LHCN-M2 (cell line): ENCODE results near the gene RBM28. TPM values are rescaled to one million over a fixed set of nuclear protein-coding genes. Genes with fewer than 3 reads are reported as not detected.
"Not testable (repeated sequence)": the region's sequence is repeated elsewhere in the genome, so short reads cannot be mapped to it uniquely, and the experiment has no call there.

Experiments used
- DNase-seq: peaks from one replicate; pipeline ENCODE4 v3.0.0-alpha.2; 2012; ENCODE audit warnings: low read depth
- total RNA-seq: library from RNA; depleted of rRNA; stranded (reverse); fragments of >200 nt; gene quantifications from 2 replicates; pipeline ENCODE4 v1.2.3, GENCODE V29; 2014

The RBM28 gene
- total RNA-seq, 1 experiment from 2014 or later: 29.3 TPM

- DNase-seq: no peak
Measured at GRCh38 chr7:128287556-128287955, 56.2 kb downstream of the RBM28 start.

- DNase-seq: peak; percentile 60
Measured at GRCh38 chr7:128284102-128284501, 59.6 kb downstream of the RBM28 start.

GRCh38 chr7:128281605-128282380 is 61.9 kb downstream of the RBM28 start:
- DNase-seq: no peak

GRCh38 chr7:128280451-128280850 is 63.3 kb downstream of the RBM28 start:
- DNase-seq: not testable (repeated sequence)

- DNase-seq: no peak
Measured at GRCh38 chr7:128279124-128279713, 64.5 kb downstream of the RBM28 start.

GRCh38 chr7:128278366-128278765 is 65.3 kb downstream of the RBM28 start:
- no peak for DNase-seq

- no peak for DNase-seq
Measured at GRCh38 chr7:128275681-128276080, 68.0 kb downstream of the RBM28 start.

GRCh38 chr7:128274884-128275603 is 68.7 kb downstream of the RBM28 start:
- no peak for DNase-seq

GRCh38 chr7:128274246-128274883 is 69.3 kb downstream of the RBM28 start:
- no peak for DNase-seq

GRCh38 chr7:128271942-128272481 is 71.7 kb downstream of the RBM28 start:
- DNase-seq: no peak

- DNase-seq: no peak
Measured at GRCh38 chr7:128271471-128271941, 72.2 kb downstream of the RBM28 start.

GRCh38 chr7:128270826-128271272 is 72.9 kb downstream of the RBM28 start:
- no peak for DNase-seq

- no peak for DNase-seq
Measured at GRCh38 chr7:128268233-128268632, 75.5 kb downstream of the RBM28 start.

- DNase-seq: no peak
Measured at GRCh38 chr7:128267595-128267924, 76.1 kb downstream of the RBM28 start.

GRCh38 chr7:128266883-128267594 is 76.7 kb downstream of the RBM28 start:
- DNase-seq: peak; percentile 88

GRCh38 chr7:128266529-128266882 is 77.2 kb downstream of the RBM28 start:
- DNase-seq: no peak

- DNase-seq: no peak
Measured at GRCh38 chr7:128265906-128266300, 77.8 kb downstream of the RBM28 start.

GRCh38 chr7:128265156-128265905 is 78.4 kb downstream of the RBM28 start:
- no peak for DNase-seq

GRCh38 chr7:128264477-128264876 is 79.2 kb downstream of the RBM28 start:
- DNase-seq: no peak

- no peak for DNase-seq
Measured at GRCh38 chr7:128263420-128263819, 80.3 kb downstream of the RBM28 start.
